Measurements from ENCODE around the gene GSS.

Gene GSS

DNA sequence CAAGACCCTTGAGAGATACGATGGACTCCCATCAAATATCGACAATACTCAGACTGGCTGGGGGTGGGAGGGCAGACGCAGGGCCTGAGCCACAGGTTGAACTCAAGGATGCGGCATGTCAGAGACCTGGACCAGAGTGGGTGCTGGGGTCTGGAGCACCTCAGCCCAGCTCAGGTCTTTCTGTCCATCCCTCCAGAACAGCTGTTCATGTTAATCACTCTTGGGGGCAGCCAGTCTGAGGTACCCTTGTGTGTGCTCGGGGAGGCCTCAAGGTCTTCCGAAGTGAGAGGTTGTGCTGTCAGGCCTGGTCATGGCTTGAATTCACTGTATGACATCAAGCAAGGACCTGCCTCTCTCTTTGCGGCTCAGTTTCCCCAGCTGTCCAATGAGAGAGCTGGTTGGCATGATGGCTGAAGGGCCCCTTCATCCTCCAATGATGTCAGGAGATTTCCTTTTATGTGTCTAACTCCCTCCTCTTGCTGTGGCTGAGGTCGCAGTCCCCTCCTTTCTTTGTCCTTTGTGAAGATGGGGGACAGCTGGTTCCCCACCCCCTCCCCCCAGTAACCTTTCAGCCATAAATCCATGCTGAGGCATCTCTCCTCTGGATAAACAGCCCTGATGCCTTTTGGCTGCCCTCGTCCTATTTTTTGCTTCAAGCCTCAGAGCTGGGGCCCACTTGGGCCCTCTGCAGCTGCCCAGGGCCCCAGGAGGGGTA lies 15.4 kb upstream of the GSS start:
- Histone ChIP-seq H3K4me3 (ENCODE audit: low read depth, low read length) (no peak overlapping the region), H3K27ac (no peak overlapping the region), H3K36me3 (no peaks in the 10 kb centered on the region), H3K9me3 (ENCODE audit: severe bottlenecking) (no peaks in the 10 kb centered on the region), H3K27me3 (ENCODE audit: insufficient read depth, low read depth, severe bottlenecking) (no peaks in the 10 kb centered on the region)
- TF ChIP-seq, protein P1, sequence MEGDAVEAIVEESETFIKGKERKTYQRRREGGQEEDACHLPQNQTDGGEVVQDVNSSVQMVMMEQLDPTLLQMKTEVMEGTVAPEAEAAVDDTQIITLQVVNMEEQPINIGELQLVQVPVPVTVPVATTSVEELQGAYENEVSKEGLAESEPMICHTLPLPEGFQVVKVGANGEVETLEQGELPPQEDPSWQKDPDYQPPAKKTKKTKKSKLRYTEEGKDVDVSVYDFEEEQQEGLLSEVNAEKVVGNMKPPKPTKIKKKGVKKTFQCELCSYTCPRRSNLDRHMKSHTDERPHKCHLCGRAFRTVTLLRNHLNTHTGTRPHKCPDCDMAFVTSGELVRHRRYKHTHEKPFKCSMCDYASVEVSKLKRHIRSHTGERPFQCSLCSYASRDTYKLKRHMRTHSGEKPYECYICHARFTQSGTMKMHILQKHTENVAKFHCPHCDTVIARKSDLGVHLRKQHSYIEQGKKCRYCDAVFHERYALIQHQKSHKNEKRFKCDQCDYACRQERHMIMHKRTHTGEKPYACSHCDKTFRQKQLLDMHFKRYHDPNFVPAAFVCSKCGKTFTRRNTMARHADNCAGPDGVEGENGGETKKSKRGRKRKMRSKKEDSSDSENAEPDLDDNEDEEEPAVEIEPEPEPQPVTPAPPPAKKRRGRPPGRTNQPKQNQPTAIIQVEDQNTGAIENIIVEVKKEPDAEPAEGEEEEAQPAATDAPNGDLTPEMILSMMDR (IDR thresholded peaks at IDR 0.05; ENCODE audit: low read depth, low read length), result no peak
- DNase-seq, result peak; percentile 10

DNA sequence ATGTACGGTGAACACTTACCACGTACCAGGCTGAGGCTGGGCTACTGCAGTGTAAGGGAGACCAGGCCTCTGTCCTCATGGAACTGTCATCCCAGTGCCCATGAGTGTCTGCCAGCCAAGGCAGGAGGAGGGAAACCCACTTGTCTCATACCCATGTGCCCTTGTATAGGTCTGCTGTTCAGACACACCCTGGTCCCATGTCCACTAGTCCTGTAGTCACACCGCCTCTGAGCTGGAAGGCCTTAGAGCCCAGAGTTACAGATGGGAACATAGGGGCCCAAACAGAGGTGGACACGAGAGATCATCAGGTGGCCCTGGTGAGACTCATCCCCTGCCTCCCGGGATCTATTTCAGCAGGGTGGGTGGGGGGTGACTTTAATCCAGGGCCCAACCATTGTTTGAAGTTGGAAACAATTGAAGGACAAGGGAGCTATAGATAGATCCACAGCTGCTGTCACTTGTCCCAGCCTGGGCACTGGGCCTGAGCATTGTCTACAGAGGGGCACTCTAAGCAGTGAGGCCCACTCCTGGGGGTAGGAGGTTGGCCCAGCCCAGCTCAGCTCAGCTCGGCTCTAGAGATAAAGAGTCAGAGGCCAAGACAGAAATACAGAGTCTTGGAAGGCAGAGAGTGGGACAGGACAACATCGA lies 14.7 kb upstream of the GSS start:
- Histone ChIP-seq H3K9me3 (ENCODE audit: severe bottlenecking) (no peaks in the 10 kb centered on the region), H3K27ac (no peak overlapping the region), H3K36me3 (no peaks in the 10 kb centered on the region), H3K27me3 (ENCODE audit: insufficient read depth, low read depth, severe bottlenecking) (no peaks in the 10 kb centered on the region), H3K4me3 (ENCODE audit: low read depth, low read length) (no peak overlapping the region)
- DNase-seq, result peak; percentile 3
- TF ChIP-seq, protein P1 (IDR thresholded peaks at IDR 0.05; ENCODE audit: low read depth, low read length), result no peak

DNA sequence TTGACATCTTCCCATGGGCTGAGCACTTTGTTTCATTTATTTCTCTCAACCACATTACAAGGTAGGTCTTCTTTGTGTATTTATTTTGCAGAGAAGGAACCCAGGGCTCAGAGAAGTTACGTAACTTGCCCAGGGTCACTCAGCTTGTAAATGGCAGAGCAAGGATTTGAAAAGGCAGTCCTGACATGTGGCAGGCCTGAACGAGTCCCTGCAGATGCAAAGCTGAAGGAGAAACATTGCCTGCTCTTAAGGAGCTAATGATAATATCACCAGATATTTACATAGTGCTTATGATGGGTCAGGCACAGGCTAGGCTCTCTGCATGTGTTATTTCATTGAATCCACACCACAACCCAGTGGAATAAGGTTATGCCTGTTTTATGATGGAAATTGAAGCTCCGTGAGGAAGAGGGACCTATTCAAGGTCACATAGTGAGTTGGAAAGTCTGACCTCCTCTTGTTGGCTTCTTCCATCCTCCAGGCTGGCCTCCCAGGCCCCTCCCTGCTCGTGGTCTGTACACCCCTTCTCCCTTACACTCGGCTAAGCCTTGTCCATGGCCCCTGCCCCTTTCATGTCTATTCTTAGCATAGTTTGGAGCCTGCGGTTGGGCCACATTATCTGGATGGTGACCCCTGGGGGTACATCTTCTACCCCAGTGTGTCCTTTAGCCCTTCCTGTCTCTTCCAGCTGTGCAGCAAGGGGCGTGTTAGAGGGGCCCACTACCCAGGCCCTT lies 12.6 kb upstream of the GSS start:
- Histone ChIP-seq H3K9me3 (ENCODE audit: severe bottlenecking) (no peaks in the 10 kb centered on the region), H3K4me3 (ENCODE audit: low read depth, low read length) (no peak overlapping the region), H3K36me3 (no peaks in the 10 kb centered on the region), H3K27me3 (ENCODE audit: insufficient read depth, low read depth, severe bottlenecking) (no peaks in the 10 kb centered on the region), H3K27ac (no peak overlapping the region)
- no peak for DNase-seq
- TF ChIP-seq, protein P1 (IDR thresholded peaks at IDR 0.05; ENCODE audit: low read depth, low read length), result no peak

DNA sequence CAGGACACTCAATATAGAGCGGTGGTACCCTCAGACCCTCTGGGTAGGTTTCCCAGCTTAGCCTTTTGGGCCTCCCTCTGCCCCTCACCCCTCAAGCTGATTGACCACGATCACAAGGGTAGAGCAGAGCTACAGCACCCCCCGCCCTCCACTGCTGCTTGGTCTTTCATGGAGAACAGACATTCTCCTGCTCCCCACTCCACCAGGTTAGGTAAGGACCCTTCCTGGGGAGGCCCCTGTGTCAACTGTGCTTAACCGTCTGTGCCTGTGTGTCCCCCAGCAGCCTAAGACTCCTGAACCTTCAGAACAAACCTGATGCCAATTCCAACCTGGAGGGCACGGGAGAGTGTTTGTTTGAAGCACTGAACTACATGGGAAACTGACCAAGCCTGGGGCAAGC lies 11.8 kb upstream of the GSS start:
- Histone ChIP-seq H3K36me3 (no peaks in the 10 kb centered on the region), H3K27me3 (ENCODE audit: insufficient read depth, low read depth, severe bottlenecking) (no peaks in the 10 kb centered on the region), H3K4me3 (ENCODE audit: low read depth, low read length) (no peak overlapping the region), H3K9me3 (ENCODE audit: severe bottlenecking) (no peaks in the 10 kb centered on the region), H3K27ac (no peak overlapping the region)
- no peak for DNase-seq
- TF ChIP-seq, protein P1 (IDR thresholded peaks at IDR 0.05; ENCODE audit: low read depth, low read length), result no peak

DNA sequence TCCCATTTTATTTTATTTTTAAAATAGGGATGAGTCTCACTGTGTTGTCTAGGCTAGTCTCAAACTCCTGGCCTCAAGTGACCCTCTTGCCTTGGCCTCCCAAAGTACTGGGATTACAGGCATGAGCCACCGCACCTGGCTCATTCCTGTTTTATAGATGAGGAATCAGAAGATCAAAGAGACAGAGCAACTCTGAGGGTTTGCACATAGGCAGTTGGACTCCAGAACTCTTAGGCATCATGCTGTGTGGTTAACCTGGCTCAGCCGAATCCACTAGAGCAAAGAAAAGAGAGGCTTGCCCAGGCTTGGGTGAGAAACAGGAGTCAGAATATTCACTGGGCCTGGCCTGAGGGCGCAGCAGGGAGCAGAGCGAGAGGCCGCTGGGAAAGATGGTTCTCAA lies 9.4 kb upstream of the GSS start:
- TF ChIP-seq, protein P1 (IDR thresholded peaks at IDR 0.05; ENCODE audit: low read depth, low read length), result no peak
- Histone ChIP-seq H3K4me3 (ENCODE audit: low read depth, low read length) (no peak overlapping the region), H3K27ac (no peak overlapping the region), H3K36me3 (no peaks in the 10 kb centered on the region), H3K27me3 (ENCODE audit: insufficient read depth, low read depth, severe bottlenecking) (no peaks in the 10 kb centered on the region), H3K9me3 (ENCODE audit: severe bottlenecking) (no peaks in the 10 kb centered on the region)
- no peak for DNase-seq

Measured in WERI-Rb-1 (cell line).